HAP-1 (cell line): ENCODE results near the gene VEPH1.

Source experiments
- DNase-seq, 2 experiments: peaks; one replicate each; pipeline ENCODE4 v3.0.0-alpha.2; 2016 to 2020; ENCODE audit warnings: low spot score in 2 of 2
- H3K27me3 ChIP-seq: fragments of 250-450 bp; sonication (Bioruptor Pico); 2 replicates; pipeline ENCODE4 v1.5.1; 2020; ENCODE audit warnings: low read depth, mild to moderate bottlenecking, moderate library complexity
- H3K36me3 ChIP-seq: fragments of 250-450 bp; sonication (Bioruptor Pico); replicated peaks from 2 replicates; pipeline ENCODE4 v1.5.1; 2020; ENCODE audit warnings: mild to moderate bottlenecking
- H3K4me1 ChIP-seq: fragments of 250-450 bp; sonication (Bioruptor Pico); 2 replicates; pipeline ENCODE4 v1.5.1; 2020; ENCODE audit warnings: mild to moderate bottlenecking
- H3K4me3 ChIP-seq: fragments of 250-450 bp; sonication (Bioruptor Pico); 2 replicates; pipeline ENCODE4 v1.5.1; 2020; ENCODE audit warnings: mild to moderate bottlenecking, moderate library complexity
- H3K9me3 ChIP-seq: fragments of 250-450 bp; sonication (Bioruptor Pico); 2 replicates; pipeline ENCODE4 v1.5.1; 2020; ENCODE audit warnings: mild to moderate bottlenecking, moderate library complexity
- in situ Hi-C: fragments of 300-500 bp; cut with MboI; formaldehyde crosslinking; loops from 3 replicates; pipeline ENCODE4 v1.14.3; 2020; ENCODE audit warnings: low sequenced_read_pairs, inconsistent platforms, mixed read lengths

VEPH1 gene

GRCh38 chr3:157513585-157513984 is 10.4 kb upstream of the VEPH1 start:
- Histone ChIP-seq H3K4me1 (no peaks in the 10 kb centered on the region), H3K27me3 (peaks cover 6% of the 10 kb centered on the region), H3K9me3 (no peaks in the 10 kb centered on the region), H3K36me3 (no peaks in the 10 kb centered on the region), H3K4me3 (no peak overlapping the region)
- in situ Hi-C loops = no loop called here
- DNase-seq = no peak

- no peak overlapping the region for H3K4me3 ChIP-seq
- no peak for DNase-seq
- no peaks in the 10 kb centered on the region for H3K9me3 ChIP-seq
- H3K4me1 ChIP-seq = no peaks in the 10 kb centered on the region
- H3K36me3 ChIP-seq = no peaks in the 10 kb centered on the region
- H3K27me3 ChIP-seq = peaks cover 6% of the 10 kb centered on the region
- in situ Hi-C loops = no loop called here
Measured at GRCh38 chr3:157512534-157512933, 9.3 kb upstream of the VEPH1 start.

- no peak overlapping the region for H3K4me3 ChIP-seq
- no peaks in the 10 kb centered on the region for H3K4me1 ChIP-seq
- no peaks in the 10 kb centered on the region for H3K9me3 ChIP-seq
- H3K36me3 ChIP-seq = no peaks in the 10 kb centered on the region
- no peak for DNase-seq
- H3K27me3 ChIP-seq = peaks cover 3% of the 10 kb centered on the region
- in situ Hi-C loops = no loop called here
Measured at GRCh38 chr3:157508461-157508860, 5.2 kb upstream of the VEPH1 start.

GRCh38 chr3:157501863-157502262 is 1.4 kb downstream of the VEPH1 start:
- in situ Hi-C loops = no loop called here
- DNase-seq = peak; percentile 80 to 91
- H3K4me3 ChIP-seq = no peak overlapping the region
- H3K36me3 ChIP-seq = no peaks in the 10 kb centered on the region
- no peaks in the 10 kb centered on the region; the same call in 1 of the 2 replicates for H3K27me3 ChIP-seq
- H3K4me1 ChIP-seq = peaks cover 15% of the 10 kb centered on the region
- no peaks in the 10 kb centered on the region for H3K9me3 ChIP-seq

- H3K36me3 ChIP-seq = no peaks in the 10 kb centered on the region
- DNase-seq = no peak
- H3K4me1 ChIP-seq = peaks cover 15% of the 10 kb centered on the region
- in situ Hi-C loops = no loop called here
- no peaks in the 10 kb centered on the region; the same call in 1 of the 2 replicates for H3K27me3 ChIP-seq
- no peaks in the 10 kb centered on the region for H3K9me3 ChIP-seq
- H3K4me3 ChIP-seq = no peak overlapping the region
Measured at GRCh38 chr3:157500232-157500631, 3.0 kb downstream of the VEPH1 start.

GRCh38 chr3:157499342-157499963 is 3.8 kb downstream of the VEPH1 start:
- Histone ChIP-seq H3K27me3 (no peaks in the 10 kb centered on the region; the same call in 1 of the 2 replicates), H3K4me1 (peaks cover 15% of the 10 kb centered on the region), H3K4me3 (no peak overlapping the region), H3K36me3 (no peaks in the 10 kb centered on the region), H3K9me3 (no peaks in the 10 kb centered on the region)
- in situ Hi-C loops = loop anchor here (10.0 kb wide), 1 partner anchor 295 kb away; no protein-coding TSS in a partner anchor
- peak; percentile 14 to 64 for DNase-seq

- no peaks in the 10 kb centered on the region for H3K27me3 ChIP-seq
- in situ Hi-C loops = loop anchor here (10.0 kb wide), 1 partner anchor 294 kb away; no protein-coding TSS in a partner anchor
- no peak overlapping the region for H3K4me3 ChIP-seq
- DNase-seq = no peak
- no peaks in the 10 kb centered on the region for H3K9me3 ChIP-seq
- H3K4me1 ChIP-seq = peaks cover 15% of the 10 kb centered on the region
- no peaks in the 10 kb centered on the region for H3K36me3 ChIP-seq
Measured at GRCh38 chr3:157498371-157498770, 4.8 kb downstream of the VEPH1 start.

GRCh38 chr3:157495846-157496245 is 7.4 kb downstream of the VEPH1 start:
- no peak for DNase-seq
- Histone ChIP-seq H3K36me3 (no peaks in the 10 kb centered on the region), H3K9me3 (no peaks in the 10 kb centered on the region), H3K27me3 (no peaks in the 10 kb centered on the region), H3K4me1 (peaks cover 7% of the 10 kb centered on the region), H3K4me3 (no peak overlapping the region)
- in situ Hi-C loops = loop anchor here (10.0 kb wide), 1 partner anchor 291 kb away; no protein-coding TSS in a partner anchor

- no peaks in the 10 kb centered on the region for H3K36me3 ChIP-seq
- H3K4me3 ChIP-seq = no peak overlapping the region
- no peak for DNase-seq
- no peaks in the 10 kb centered on the region for H3K27me3 ChIP-seq
- in situ Hi-C loops = loop anchor here (10.0 kb wide), 1 partner anchor 290 kb away; no protein-coding TSS in a partner anchor
- H3K4me1 ChIP-seq = peaks cover 3% of the 10 kb centered on the region
- H3K9me3 ChIP-seq = no peaks in the 10 kb centered on the region
Measured at GRCh38 chr3:157494581-157495281, 8.5 kb downstream of the VEPH1 start.

GRCh38 chr3:157493627-157494550 is 9.3 kb downstream of the VEPH1 start:
- Histone ChIP-seq H3K4me3 (no peak overlapping the region), H3K27me3 (no peaks in the 10 kb centered on the region), H3K9me3 (no peaks in the 10 kb centered on the region), H3K4me1 (no peaks in the 10 kb centered on the region), H3K36me3 (no peaks in the 10 kb centered on the region)
- DNase-seq = no peak
- in situ Hi-C loops = loop anchor here (10.0 kb wide), 1 partner anchor 289 kb away; no protein-coding TSS in a partner anchor

- no peak overlapping the region for H3K4me3 ChIP-seq
- in situ Hi-C loops = loop anchor here (10.0 kb wide), 1 partner anchor 286 kb away; no protein-coding TSS in a partner anchor
- no peaks in the 10 kb centered on the region for H3K36me3 ChIP-seq
- H3K4me1 ChIP-seq = no peaks in the 10 kb centered on the region
- H3K9me3 ChIP-seq = no peaks in the 10 kb centered on the region
- 0 out of 2 replicates have a peak, but pooled peaks cover 2% of the 10 kb centered on the region for H3K27me3 ChIP-seq
- DNase-seq = no peak
Measured at GRCh38 chr3:157491136-157491535, 12.1 kb downstream of the VEPH1 start.

GRCh38 chr3:157488144-157488543 is 15.1 kb downstream of the VEPH1 start:
- in situ Hi-C loops = no loop called here
- no peak overlapping the region for H3K4me3 ChIP-seq
- no peaks in the 10 kb centered on the region for H3K9me3 ChIP-seq
- no peaks in the 10 kb centered on the region for H3K36me3 ChIP-seq
- peaks cover 2% of the 10 kb centered on the region; the same call in 1 of the 2 replicates for H3K27me3 ChIP-seq
- no peak for DNase-seq
- no peaks in the 10 kb centered on the region for H3K4me1 ChIP-seq

- Histone ChIP-seq H3K27me3 (peaks cover 2% of the 10 kb centered on the region; the same call in 1 of the 2 replicates), H3K4me3 (no peak overlapping the region), H3K4me1 (no peaks in the 10 kb centered on the region), H3K36me3 (no peaks in the 10 kb centered on the region), H3K9me3 (no peaks in the 10 kb centered on the region)
- in situ Hi-C loops = no loop called here
- DNase-seq = no peak
Measured at GRCh38 chr3:157487339-157487738, 15.9 kb downstream of the VEPH1 start.
